Measurements from ENCODE around the gene ST6GALNAC6. TPM values are rescaled to one million over a fixed set of nuclear protein-coding genes. Genes with fewer than 3 reads are reported as not detected.

Gene ST6GALNAC6
- total and polyA plus RNA-seq, 10 of the 15 experiments (the other 5 are each of a cell fraction or from before 2014, with no cell fraction given), result 0.40 to 27.0 (median 16.8) TPM

DNA sequence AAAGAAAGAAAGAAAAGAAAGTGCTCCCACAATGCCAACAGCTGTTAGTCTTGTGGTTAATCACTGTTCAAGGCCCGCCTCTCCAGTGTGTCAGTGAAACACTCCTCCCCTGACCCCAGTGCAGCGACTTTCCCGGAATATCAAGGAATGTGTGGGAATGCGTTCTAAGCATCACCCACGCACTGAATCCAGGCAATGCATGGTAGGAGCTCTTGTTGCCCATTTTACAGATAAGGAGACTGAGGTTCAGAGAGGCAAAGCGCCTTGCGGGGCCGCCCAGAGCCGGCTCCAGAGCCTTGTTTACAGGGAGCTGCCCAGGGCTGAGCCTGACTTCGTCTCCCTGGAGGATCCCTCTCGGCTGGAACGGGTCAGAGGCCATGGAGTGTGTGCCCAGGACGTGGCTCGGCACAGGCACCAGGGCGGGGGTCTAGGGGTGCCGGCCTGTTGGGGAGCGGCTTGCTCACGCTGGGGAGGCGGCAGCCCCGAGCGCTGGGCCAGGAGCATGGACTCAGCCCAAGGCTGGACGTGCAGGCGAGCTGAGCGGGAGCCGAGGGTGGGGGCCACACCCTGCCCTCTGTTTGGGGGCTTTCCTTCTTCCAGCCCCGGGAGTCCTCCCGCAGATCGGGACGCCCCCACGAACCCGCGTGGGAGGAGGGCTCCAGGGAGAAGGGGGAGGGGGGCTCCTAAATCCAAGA is 823 bp downstream of the ST6GALNAC6 start (continued):
- TF ChIP-seq IKZF1 (conservative IDR thresholded peaks at IDR 0.05) (peak; percentile 87), SKIL (IDR thresholded peaks at IDR 0.05; ENCODE audit: low read depth, poor library complexity, severe bottlenecking) (no peak), HDGF (IDR thresholded peaks at IDR 0.05) (peak; percentile 39; the same call in 1 of the 2 replicates), BACH1 (IDR thresholded peaks at IDR 0.05; ENCODE audit: borderline replicate concordance) (0 out of 2 replicates have a peak, but pooled peaks have one; percentile 36), ZNF217 (IDR thresholded peaks at IDR 0.05) (peak; percentile 74; the same call in 1 of the 2 replicates), BHLHE40 (IDR thresholded peaks at IDR 0.05; ENCODE audit: borderline replicate concordance in 1 of 2, low read depth in 2 of 2, low read length in 1 of 2) (0 out of 4 replicates have a peak, but pooled peaks of 1 of the 2 experiments have one; percentile 5), SUZ12 (IDR thresholded peaks at IDR 0.05; ENCODE audit: unreplicated experiment) (no peak), RUNX3 (IDR thresholded peaks at IDR 0.05; ENCODE audit: low read length) (peak; percentile 56), ELK1 (IDR thresholded peaks at IDR 0.05; ENCODE audit: low read depth, low read length) (no peak), EGR1 (IDR thresholded peaks at IDR 0.05; ENCODE audit: borderline replicate concordance in 1 of 2, low read depth in 2 of 2, low read length in 2 of 2) (peak in 1 of 2 experiments; percentile 74; a peak in 2 of 3 replicates), SIN3A (IDR thresholded peaks at IDR 0.05; ENCODE audit: low read depth, low read length) (no peak), NR2F1 (conservative IDR thresholded peaks at IDR 0.05) (0 out of 2 replicates have a peak, but pooled peaks have one; percentile 24), GATAD2B (conservative IDR thresholded peaks at IDR 0.05; ENCODE audit: low read depth) (peak; percentile 70; the same call in 1 of the 2 replicates)

All from GM12878 (cell line).